Activated CD8-positive, alpha-beta memory T cell treated with anti-CD3 and anti-CD28 coated beads, Interleukin-2, amount 50 U/mL, for 4 hours (primary cell): ENCODE data around the gene SYNE1.

Experiments used
- DNase-seq: peaks from one replicate; pipeline ENCODE4 v3.0.0-alpha.2; 2020

SYNE1 gene

DNA sequence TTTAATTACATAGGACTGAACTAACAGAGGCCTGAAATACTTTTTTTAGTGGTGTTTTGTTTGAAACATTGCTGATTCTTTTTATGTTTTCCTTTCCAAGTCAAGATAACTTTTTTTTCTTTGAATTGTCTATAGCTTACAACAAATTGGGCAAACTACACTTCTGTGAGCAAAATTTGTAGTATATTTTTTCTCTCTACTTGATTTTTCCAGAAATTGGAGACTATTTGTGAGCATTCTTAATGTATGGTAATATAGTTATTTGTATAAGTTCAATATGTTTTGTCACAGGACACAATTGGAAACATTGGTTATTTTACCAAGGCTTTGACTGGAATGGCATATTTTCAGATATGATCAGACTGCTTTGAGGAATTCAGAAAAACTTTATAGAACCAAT, 216.5 kb downstream of the SYNE1 start:
- DNase-seq: no peak

DNA sequence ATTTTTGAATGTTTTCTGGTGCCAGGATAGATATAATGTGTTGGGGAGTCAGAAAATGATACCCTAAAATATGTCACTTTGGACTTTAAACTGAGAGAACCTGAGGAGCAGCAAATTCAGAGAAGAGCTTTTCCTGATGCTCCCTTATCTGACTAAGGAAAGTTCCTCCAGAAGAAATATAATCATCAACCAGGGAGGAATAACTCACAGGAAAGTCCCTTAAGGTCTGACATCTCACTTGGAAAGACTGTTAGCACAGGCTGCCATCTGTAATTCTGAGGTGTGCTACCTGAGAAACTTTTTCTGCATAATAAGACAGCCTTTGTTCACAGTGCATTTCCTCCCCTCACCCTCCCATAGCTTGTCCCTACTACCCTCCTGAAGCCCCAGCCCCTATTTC, 218.6 kb downstream of the SYNE1 start:
- no peak for DNase-seq

DNA sequence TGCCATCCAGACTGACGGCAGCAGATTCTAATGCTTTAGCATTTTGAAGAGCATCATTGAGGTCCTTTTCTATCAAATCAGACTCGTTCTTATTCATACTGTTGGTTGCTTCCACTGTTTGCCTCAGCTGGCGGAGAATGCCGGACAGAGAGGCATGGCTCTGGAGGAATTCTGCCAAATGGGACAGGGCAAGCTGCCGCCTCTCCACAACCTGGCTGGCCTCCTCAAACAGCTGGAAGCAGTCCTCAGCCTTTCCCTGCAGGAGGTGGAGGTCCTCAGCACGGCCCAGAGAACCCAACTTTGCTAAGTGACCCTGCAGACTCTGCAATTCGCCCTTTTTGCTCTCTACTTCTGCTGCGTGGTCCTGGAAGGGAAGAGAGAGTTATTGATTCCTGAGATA, 220.5 kb downstream of the SYNE1 start:
- DNase-seq: no peak

DNA sequence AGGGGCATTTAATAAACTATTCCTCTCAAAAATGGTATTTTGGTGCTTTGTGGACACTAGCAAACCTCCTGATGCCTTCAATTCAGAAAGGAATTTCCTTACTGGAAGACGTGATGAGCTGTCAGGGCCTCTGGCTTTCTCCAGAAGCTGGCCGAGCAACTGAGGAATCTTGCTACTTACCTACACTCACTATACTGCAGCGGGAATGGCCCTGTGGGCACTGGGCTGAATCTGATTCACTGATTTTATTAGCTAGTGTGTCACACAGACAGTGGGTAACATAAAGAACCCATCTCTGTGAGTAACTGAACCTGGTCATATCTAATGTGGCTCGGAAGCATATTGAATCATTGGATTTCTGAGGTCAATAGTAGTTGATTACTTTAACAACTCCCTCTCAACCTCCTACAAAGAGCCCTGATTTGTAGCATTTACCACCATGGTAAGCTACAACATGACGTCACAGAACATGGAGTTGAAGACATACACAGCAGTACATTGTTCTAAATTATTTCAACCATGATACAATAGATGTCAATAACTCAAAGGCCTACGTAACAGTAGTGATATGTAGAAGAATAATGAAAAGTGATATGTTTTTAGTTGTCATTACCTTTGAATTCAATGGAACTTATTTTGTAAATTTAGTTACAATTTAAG, 232.1 kb downstream of the SYNE1 start:
- no peak for DNase-seq

DNA sequence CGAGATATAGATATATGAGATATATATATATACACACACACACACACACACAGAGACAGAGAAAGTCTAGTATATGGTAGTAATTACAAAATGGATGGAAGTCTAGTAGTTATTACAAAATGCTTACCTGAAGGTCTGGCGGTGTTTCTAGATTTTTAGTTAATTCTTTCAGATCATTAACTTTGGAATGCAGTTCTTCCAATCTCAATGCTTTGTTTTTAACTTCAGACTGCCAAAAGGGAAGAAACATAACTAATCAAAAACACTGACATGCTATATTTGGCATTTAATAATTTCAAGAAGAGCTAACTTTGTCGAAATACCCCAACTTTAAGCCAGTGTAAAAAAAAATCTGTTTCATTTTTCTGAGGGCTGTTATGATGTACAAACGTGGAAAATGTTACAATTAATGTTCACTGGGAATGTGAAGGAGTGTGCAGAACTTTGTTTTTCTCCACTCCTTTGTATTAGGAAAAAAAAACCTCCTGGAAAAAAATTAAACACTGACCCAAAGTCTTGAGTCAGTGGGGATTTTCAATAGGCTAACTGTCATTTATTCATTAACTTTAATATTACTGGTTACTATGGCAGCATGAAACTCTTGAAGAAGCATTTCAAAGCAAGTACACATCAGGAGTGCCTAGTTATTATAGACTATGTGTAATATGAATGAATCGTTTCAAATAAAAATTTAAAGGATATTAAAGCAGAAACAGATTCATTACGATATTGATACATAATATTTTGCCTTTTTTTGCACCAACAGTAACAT, 232.9 kb downstream of the SYNE1 start:
- no peak for DNase-seq

DNA sequence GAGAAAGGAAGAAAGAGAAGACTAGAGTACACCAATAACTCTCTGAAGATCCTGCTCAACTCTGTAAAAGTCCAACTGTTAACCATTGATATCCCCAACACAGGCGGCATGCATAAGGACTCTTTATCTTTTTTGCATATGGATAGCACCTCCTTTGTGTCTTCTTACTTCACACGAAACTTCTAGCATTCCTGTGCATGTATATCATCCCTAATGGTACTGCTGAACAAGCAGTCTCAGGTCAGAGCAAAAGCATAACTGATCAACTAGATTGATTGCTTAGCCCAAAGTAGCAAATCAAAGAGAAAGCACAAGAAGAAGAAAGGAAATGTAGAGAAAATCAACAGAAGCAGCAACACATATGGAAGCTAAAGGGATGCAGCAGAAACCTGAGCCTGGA, 234.4 kb downstream of the SYNE1 start:
- no peak for DNase-seq

DNA sequence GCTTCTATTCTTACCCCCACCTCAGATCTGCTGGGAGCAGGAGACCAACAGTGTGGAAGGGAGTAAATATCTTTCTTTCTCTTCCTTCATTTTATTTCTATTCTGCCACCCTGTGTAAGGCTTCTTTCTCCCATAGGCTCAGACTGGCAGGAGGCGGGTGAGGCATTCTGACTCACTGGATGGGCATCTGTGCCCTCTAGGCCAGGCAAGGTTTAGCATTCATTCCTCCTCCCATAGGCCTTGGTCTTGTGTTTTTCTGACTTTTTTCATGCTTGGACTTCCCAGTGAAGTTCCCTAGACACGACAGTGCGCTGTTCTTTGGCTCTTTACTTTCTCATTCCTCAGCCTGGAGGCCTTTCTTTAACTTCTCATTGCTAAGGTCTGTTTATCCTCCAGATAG, 235.2 kb downstream of the SYNE1 start:
- no peak for DNase-seq

DNA sequence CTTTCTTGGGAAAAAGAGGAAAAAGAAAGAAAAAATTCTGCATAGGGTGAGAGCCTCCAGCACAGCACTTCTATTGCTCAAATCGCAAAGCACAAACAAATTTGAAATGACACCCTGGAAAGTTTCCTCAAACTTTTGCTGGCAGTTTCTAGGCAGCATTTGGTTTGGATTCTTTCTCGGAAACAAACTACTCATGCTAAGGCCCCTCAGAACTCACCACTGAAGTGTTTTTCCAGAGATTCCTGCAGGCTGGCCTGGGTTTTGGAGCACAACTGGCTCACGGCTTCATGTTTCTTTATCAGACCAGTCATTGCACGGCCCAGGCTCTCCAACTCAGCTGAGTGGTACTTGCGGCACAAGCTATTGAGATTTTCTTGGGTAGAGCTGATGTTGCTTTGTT, 237.8 kb downstream of the SYNE1 start:
- DNase-seq: no peak

DNA sequence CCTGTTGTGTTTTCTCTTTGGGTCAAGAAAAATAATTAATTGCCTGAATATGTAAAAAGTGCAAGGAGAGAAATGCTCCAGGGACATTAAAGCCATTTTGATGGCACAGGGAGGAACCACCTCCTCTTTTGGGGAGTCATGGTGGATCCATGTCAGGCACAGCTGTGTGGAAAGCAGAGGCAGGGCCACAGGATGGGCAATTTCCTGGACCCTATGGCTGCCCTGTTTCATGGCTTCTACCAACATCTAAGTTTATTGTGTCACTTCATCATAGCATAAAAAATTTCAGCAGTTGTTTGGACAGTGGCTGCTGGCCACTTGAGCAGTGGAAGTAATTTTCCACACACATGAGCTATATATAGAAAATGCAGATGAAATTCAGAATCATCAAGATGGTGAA, 238.2 kb downstream of the SYNE1 start:
- DNase-seq: no peak

DNA sequence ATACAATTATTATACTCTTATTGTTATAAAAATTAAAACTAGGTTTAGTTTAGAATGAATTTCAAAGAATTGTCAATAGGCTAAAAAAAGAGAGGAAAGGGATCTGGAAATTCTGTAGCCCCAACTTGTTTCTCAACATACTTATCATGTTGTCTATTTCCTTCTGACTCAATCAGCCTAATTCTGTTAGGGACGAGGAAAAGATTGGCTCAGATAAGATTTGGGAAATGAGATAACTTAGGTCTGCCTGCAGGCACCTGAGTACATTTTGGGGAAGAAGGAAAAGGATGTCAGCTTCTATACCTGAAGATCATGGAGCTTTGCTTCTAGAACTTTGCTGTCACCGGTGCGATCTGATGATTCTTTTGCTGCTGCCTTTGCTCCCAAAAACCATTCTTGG, 238.8 kb downstream of the SYNE1 start:
- DNase-seq: no peak

DNA sequence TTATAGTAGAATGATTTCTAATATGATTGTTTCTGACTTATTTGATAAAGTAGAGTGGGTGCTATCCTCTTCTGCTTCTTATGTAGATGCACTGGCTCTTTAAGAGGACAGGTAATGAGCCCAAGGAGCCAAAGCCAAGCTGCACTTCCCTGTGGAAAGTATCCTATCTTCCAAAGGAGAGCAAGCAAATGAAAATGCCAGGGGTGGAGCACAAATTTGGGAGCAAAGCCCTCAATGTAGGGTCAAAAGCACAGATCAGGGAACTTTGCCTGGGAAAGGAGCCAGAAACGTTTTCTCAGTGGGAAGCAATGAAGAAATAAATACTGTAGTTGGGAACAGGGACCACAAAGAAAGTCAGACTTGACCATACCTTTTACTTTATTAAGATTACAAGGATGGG, 242.9 kb downstream of the SYNE1 start:
- DNase-seq: no peak

DNA sequence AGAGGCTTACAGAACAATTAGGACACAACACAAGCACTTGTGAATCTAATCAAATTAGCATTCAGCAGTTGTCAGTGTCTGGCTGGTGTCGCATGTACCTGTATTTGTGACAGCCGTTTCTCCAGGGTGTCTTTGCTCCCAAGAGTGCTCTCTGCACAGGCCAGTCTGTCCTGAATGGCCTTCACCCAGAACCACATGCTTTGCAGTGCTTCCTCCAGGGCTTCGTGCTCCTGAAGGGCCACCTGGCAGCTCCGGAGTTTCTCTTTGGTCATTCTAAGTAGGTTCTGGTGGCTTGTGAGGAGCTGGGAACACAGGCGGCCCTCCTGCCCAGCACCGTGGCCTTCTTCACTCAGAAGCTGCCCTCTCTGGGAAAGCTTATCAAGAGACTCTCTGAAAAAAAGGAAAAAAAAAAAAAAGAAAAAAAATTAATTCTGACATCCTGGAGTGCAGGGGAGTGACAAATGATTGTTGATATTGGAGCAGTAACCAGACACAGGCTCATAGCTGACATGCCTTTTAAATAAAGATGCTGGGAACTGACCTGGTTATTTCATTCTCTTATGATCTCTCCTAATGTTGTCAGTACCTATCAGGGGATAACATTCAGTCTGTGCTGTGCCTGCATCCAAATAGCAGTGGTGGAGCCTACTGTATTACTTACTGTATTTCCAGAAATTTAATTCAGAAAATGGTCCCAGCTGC, 245.8 kb downstream of the SYNE1 start:
- DNase-seq: no peak

DNA sequence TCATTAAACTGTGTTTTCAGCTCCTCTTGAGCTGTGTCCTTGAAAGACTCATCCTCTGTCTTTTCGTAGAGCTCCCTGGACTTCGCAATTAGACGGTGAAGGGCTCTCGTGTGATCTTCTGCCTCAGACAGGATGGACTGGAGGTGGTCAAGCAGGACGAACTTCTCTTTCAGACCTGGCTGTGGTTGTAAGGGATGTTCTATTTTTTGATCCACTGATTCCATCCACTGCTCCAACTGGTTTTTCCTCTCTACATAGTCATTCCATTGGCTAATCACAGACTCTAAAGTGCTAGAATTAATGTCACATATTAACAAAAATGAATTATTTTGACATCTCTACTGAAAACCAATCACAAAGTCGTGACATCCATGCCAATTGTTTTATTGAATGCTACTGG, 250.1 kb downstream of the SYNE1 start:
- no peak for DNase-seq

DNA sequence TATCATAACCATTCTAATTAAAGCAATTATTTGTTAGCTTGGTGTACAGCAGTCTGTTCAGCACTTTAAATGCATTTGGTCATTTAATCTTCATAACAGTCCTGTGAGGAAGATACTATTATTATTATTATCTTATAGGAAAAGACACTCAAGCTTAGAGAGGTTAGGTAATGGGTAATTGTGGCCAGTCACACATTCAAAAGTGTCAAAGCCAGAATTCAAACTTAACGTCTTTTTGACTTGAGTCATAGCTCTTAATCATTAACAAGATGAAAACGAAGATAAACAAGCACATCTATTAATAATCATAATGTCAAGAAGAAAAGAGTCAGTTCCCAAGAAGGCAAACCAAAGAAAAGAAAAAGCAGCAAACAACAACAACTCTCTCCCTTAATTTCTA, 251.0 kb downstream of the SYNE1 start:
- DNase-seq: no peak

DNA sequence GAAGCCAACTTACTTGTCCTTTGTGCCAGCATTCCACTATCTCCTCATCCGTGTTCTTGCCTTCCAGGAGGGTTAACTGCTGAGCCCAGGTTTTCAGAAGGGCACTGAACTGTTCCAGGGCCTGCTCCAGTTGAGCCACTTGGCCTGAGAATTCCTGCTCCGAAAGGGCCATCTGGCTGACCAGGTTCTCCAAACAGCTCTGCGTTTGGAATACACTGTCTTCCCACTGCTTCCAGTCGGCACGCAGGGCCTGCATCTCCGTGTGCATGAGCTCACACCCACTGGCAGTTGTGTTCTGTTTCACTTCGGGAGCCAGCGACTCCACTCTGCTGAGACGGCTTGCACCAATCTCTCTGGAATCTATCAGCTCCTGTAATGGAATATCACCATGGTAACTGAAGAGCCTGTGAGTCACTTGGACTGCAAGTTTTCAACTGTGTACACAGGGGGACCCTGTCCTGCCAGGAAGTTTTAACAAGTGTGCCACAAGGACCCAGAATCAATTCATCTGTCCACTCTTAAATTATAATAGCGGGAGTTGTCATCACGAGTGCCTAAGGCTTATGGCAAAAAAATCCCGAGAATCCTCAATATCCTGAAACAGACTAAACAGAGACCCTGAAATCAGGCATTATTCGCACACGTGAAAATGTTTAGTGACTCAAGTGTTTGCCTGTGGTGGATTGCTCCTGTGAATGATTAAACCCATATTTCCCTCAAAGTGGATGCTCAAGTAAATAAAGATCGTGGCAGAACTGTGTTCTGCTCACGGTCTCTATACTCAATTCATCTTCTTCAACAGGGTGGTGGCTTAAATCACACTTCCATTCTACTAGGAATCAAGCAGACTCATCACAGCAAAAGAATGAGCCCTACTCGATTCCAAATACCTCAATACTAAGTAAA, 255.9 kb downstream of the SYNE1 start:
- DNase-seq: no peak

DNA sequence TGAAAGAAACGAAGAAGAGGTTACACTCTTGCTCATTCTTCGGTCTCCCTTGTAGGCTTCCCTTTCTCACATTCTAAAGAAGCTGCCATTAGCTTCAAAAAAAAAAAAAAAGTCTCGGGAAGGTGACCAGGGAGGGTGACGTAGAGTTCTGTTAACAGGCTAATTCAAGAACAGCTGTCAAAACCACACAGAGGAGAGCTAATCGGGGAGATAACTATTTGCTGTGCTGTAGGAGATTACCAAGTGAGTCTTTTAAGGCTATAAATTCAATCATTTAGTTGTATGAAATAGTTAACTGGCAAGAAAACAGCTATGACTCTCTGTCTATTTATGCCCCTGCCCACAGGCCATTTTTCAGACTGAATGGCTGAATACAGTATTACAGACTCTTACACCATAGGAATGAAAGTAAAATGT, 256.8 kb downstream of the SYNE1 start:
- no peak for DNase-seq

DNA sequence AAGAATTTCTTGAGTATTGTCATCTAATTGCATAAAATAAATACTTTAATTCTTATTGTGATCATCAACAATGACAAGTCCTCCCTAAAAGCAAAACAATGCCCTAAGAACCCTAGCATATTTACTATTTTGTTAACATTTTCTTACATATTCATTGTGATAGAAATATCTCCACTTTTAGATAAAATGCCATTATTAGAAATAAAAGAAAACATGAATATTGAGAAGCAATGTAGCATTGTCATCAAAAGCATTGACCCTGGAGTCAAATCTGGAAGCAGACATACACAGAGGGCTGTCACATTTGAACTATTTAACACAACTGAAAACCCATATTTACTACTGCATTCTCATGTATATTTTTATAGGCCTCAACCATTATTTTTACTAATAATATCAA, 257.7 kb downstream of the SYNE1 start:
- DNase-seq: no peak

DNA sequence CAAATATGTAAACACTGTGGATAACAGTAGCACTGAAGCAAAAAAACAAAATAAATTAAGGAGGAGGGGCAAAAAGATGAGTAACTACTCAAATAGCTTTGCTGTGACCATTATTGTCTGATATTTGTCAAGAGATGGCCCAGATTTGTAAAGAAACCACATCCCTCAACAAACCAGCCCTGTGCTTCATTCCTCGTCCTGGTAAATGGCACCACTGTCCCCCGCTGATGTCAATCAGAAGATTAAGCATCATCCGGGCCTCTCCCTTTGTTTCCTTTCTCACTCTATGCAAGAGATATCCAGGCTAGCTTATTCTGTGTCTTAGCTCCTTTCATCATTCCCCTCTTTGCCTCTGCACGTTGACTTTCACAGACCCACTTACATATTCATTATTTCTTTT, 259.0 kb downstream of the SYNE1 start:
- DNase-seq: no peak

DNA sequence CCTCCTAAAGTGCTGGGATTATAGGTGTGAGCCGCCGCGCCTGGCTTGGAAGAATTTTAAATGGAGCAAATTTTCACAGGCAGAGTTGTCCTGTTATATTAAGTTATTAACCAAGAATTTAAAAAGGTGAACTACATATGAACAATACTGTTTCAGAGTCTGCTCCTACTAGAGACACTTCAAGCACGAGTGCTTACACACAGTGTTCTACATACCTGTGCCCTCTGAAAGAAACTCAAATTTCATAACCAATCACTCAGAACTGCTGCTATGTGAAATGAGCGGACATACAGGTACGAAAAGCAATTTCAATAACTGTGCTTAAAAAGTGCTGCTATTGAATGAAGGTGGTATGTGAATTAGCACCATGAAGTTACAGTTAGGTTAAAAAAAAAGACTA, 262.0 kb downstream of the SYNE1 start:
- DNase-seq: no peak

DNA sequence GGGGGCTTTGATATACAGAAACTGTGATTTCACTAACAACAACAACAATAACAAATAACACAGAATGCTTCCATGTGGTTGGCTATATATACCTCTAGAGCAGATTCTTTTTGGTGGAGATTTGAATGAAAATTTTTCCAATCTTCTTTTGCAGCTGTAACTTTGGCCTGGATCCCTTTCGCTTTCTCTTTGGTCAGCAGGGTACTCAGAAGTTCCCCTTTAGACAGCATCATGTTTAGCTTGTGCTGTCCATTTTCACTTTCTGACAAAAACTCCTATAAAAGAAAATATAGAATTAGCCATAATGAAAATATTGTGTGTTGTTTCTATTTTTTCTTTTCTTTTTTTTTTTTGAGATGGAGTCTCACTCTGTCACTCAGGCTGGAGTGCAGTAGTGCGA, 264.2 kb downstream of the SYNE1 start:
- DNase-seq: no peak

DNA sequence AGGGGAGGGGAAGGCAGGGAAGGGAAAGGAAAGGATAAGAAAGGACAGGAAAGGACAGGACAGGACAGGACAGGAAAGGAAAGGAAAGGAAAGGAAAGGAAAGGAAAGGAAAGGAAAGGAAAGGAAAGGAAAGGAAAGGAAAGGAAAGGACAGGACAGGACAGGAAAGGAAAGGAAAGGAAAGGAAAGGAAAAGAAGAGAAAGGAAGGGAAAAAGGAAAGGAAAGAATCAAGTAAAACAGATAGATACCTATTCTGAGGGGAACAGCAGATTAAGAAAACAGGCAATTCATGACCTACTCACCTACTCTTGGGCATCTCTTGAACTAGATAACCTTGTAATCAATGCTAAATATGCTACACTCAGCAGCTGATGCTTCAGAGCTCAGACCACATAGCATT, 265.4 kb downstream of the SYNE1 start:
- DNase-seq: no peak

DNA sequence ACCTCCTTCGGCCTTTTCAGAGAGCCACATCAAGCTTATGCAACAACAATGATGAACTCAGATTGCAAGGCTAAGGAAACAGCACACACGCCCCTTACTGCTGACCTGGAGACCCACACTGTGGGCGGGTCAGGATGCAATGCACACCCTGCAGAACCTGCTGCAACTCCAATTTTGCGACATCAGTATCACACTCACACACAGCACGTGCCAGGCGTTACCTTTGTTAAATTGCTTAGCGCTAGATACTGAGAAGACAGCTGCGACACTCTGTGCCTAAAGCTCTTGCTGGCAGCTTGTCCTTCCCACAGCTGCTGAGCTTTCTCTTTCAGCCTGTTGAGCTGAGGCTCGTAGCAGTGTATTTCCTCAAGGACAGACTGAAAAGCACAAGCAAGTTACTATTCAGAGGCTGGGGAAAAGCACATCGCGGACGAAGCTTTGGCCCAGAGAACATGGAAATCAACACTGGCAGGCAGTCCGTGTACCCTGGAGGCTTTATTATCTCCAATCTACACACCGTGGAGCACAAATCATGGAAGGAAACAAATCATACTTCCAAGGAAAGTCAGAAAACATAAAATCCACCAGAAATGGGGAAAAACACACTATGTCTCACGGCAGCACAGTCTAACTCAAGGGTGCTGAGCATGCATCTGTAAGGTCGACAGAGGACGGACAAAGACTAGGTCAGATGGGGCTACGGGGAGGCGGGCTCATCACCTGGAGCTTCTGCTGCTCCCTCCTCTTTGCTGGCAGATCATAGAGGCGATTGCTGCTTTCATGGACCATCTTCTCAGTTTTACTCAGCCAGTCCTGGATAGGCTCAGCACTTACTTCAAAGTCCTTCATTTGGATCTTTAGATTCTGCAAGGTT, 268.2 kb downstream of the SYNE1 start:
- DNase-seq: no peak
